ENCODE measurements around the gene SLC25A29.

Gene SLC25A29

DNA sequence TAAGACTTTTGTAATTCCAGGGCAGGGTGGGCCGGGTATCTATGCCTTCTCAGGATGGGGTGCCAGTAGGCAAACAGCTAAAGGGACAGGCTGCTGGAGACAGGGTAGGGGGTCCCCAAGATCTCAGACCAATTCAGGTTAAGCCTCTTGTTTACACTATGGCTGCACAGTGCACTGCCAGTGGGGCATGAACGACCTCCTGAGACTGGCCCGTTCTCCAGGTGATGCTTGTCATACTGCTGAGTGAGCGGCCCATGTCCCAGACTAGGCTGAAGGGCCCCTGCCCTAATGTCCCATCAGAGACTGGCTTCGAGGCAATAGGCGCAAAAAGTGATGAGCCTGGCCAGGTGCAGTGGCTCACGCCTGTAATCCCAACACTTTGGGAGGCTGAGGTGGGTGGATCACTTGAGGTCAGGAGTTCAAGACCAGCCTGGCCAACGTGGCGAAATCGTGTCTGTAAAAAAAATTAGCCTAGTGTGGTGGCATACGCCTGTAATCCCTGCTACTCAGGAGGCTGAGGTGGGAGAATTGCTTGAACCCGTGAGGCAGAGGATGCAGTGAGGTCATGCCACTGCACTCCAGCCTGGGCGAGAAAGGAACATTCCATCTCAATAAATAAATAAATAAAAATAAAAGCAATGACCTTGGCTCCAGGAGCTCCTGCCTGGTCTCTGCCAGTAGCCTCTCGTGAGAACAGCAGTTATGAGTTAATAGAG lies 12.6 kb downstream of the SLC25A29 start:
- DNase-seq (no peak), ATAC-seq (ENCODE audit: insufficient read depth, low read depth) (no peak)
- Histone ChIP-seq H3K27me3 (ENCODE audit: insufficient read depth, low read length, poor library complexity) (no peaks in the 10 kb centered on the region), H3K4me2 (ENCODE audit: insufficient read depth, low read length) (no peak overlapping the region), H3K36me3 (ENCODE audit: insufficient read depth, low read length) (peaks cover 86% of the 10 kb centered on the region), H3K79me2 (ENCODE audit: insufficient read depth, low read length) (peaks cover 27% of the 10 kb centered on the region), H3K4me1 (ENCODE audit: insufficient read depth, low read length) (no peaks in the 10 kb centered on the region), H3K9ac (ENCODE audit: low read depth, low read length) (no peak overlapping the region), H3K4me3 (ENCODE audit: low read depth in 1 of 2, low read length in 2 of 2) (no peak overlapping the region), H4K20me1 (ENCODE audit: insufficient read depth, low read length) (peaks cover 66% of the 10 kb centered on the region), H2AFZ (ENCODE audit: low read depth, low read length) (no peak overlapping the region), H3K27ac (ENCODE audit: low read length) (no peak overlapping the region), H3K9me3 (ENCODE audit: insufficient read depth, low read length, severe bottlenecking) (no peaks in the 10 kb centered on the region)
- TF ChIP-seq EZH2 (IDR thresholded peaks at IDR 0.05; ENCODE audit: borderline replicate concordance, low read depth, low read length, severe bottlenecking), result no peak
- TF ChIP-seq, protein P1, sequence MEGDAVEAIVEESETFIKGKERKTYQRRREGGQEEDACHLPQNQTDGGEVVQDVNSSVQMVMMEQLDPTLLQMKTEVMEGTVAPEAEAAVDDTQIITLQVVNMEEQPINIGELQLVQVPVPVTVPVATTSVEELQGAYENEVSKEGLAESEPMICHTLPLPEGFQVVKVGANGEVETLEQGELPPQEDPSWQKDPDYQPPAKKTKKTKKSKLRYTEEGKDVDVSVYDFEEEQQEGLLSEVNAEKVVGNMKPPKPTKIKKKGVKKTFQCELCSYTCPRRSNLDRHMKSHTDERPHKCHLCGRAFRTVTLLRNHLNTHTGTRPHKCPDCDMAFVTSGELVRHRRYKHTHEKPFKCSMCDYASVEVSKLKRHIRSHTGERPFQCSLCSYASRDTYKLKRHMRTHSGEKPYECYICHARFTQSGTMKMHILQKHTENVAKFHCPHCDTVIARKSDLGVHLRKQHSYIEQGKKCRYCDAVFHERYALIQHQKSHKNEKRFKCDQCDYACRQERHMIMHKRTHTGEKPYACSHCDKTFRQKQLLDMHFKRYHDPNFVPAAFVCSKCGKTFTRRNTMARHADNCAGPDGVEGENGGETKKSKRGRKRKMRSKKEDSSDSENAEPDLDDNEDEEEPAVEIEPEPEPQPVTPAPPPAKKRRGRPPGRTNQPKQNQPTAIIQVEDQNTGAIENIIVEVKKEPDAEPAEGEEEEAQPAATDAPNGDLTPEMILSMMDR (IDR thresholded peaks at IDR 0.05; ENCODE audit: borderline replicate concordance, extremely low read depth, low read length, poor library complexity, severe bottlenecking), result no peak

DNA sequence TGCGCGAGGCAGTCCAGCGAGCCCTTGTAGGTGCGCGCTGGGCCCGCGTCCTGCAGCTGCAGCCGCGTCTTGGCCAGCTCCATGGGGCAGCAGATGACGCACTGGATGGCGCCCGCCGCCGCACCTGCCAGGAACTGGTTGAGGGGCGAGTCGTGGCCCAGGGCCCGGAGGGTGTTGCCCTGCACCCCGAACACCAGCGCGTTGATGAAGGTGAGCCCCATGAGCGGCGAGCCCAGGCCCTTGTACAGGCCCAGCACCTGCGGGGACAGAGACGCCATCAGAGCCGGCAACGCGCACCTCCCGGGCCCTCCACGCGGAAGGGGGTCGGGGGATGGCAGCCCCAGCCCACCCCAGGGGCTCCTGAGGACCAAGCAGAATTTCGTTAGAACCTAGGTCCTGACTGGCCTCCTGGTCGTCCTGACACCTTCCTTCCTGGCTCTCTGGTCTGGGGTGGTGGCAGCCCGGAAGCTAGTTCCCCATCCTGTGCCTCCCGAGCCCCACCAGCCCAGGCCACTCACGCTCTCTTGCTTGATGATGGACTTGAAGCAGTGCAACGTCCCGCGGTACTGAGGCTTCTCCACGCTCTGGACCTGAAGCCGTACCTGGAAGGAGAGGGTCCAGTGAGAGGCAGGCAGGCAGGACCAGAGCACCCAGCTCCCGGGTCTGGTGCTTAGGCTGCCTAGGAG lies 13.3 kb downstream of the SLC25A29 start:
- TF ChIP-seq, protein P1 (IDR thresholded peaks at IDR 0.05; ENCODE audit: borderline replicate concordance, extremely low read depth, low read length, poor library complexity, severe bottlenecking), result no peak
- no peaks in the 10 kb centered on the region for H3K27me3 ChIP-seq (ENCODE audit: insufficient read depth, low read length, poor library complexity)
- H3K79me2 ChIP-seq (ENCODE audit: insufficient read depth, low read length), result peaks cover 22% of the 10 kb centered on the region
- DNase-seq (no peak), ATAC-seq (ENCODE audit: insufficient read depth, low read depth) (no peak)
- no peaks in the 10 kb centered on the region for H3K9me3 ChIP-seq (ENCODE audit: insufficient read depth, low read length, severe bottlenecking)
- H3K4me3 ChIP-seq (ENCODE audit: low read depth in 1 of 2, low read length in 2 of 2), result no peak overlapping the region
- H4K20me1 ChIP-seq (ENCODE audit: insufficient read depth, low read length), result peaks cover 66% of the 10 kb centered on the region
- H3K4me1 ChIP-seq (ENCODE audit: insufficient read depth, low read length), result no peaks in the 10 kb centered on the region
- no peak overlapping the region for H3K9ac ChIP-seq (ENCODE audit: low read depth, low read length)
- no peak overlapping the region for H2AFZ ChIP-seq (ENCODE audit: low read depth, low read length)
- peaks cover 82% of the 10 kb centered on the region for H3K36me3 ChIP-seq (ENCODE audit: insufficient read depth, low read length)
- no peak overlapping the region for H3K4me2 ChIP-seq (ENCODE audit: insufficient read depth, low read length)
- H3K27ac ChIP-seq (ENCODE audit: low read length), result no peak overlapping the region

DNA sequence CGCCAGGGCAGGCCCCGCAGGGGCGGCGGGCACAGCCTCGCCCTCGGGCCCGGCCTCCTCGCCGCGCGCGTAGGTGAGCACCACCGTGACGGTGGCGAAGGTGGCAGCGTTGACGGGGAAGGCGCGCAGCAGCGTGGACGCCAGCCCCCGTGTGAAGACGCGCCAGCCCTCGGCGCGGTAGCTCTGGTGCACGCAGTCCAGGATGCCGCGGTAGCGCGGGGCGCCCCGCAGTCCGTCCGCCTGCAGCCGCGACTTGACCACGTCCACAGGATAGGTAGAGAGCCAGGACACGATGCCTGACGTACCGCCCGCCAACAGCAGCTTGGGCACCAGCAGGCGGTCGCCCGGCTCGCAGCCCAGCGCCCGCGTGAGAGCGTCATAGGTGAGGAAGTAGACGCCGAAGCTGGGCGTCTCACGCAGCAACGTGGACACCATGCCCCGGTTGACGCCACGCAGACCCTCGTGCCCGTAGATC lies 13.9 kb downstream of the SLC25A29 start:
- DNase-seq (no peak), ATAC-seq (ENCODE audit: insufficient read depth, low read depth) (no peak)
- Histone ChIP-seq H2AFZ (ENCODE audit: low read depth, low read length) (no peak overlapping the region), H3K36me3 (ENCODE audit: insufficient read depth, low read length) (peaks cover 76% of the 10 kb centered on the region), H3K4me1 (ENCODE audit: insufficient read depth, low read length) (no peaks in the 10 kb centered on the region), H4K20me1 (ENCODE audit: insufficient read depth, low read length) (peaks cover 63% of the 10 kb centered on the region), H3K27ac (ENCODE audit: low read length) (no peak overlapping the region), H3K4me2 (ENCODE audit: insufficient read depth, low read length) (no peak overlapping the region), H3K4me3 (ENCODE audit: low read depth in 1 of 2, low read length in 2 of 2) (no peak overlapping the region), H3K9me3 (ENCODE audit: insufficient read depth, low read length, severe bottlenecking) (no peaks in the 10 kb centered on the region), H3K9ac (ENCODE audit: low read depth, low read length) (no peak overlapping the region), H3K79me2 (ENCODE audit: insufficient read depth, low read length) (peaks cover 20% of the 10 kb centered on the region), H3K27me3 (ENCODE audit: insufficient read depth, low read length, poor library complexity) (no peaks in the 10 kb centered on the region)
- TF ChIP-seq, protein P1 (IDR thresholded peaks at IDR 0.05; ENCODE audit: borderline replicate concordance, extremely low read depth, low read length, poor library complexity, severe bottlenecking), result no peak
- no peak for TF ChIP-seq EZH2 (IDR thresholded peaks at IDR 0.05; ENCODE audit: borderline replicate concordance, low read depth, low read length, severe bottlenecking)

Data from DND-41 (cell line).